Keratinocyte (primary cell): Measurements from ENCODE around the gene IDH3A. TPM values are rescaled to one million over a fixed set of nuclear protein-coding genes. Genes with fewer than 3 reads are reported as not detected.
A peak's percentile ranks its signal among the peaks of the same experiment; 100 is the strongest.

Experiments
- DNase-seq: peaks from one replicate; pipeline ENCODE4 v3.0.0-alpha.2; 2011; ENCODE audit warnings: low read depth, missing footprints, low spot score
- FAIRE-seq: peaks from 2 replicates; lab custom pipeline; 2011; peaks lifted over from hg19 to GRCh38; lab: Jason Lieb, UNC
- H2AFZ ChIP-seq: 2 replicates; pipeline ENCODE4 v1.6.0; 2012; ENCODE audit warnings: low read length, control low read depth, inconsistent platforms; ENCODE audit not compliant: control insufficient read depth
- H3K27ac ChIP-seq: 2 replicates; pipeline ENCODE4 v1.5.1; 2011; ENCODE audit warnings: low read length; ENCODE audit not compliant: control insufficient read depth, insufficient read depth
- H3K27me3 ChIP-seq: 3 replicates; pipeline ENCODE4 v1.6.0; 2011; ENCODE audit warnings: low read length; ENCODE audit not compliant: control insufficient read depth, insufficient read depth; ENCODE audit errors: extremely low read depth
- H3K36me3 ChIP-seq, 2 experiments: 2 replicates in 1 of 2; 3 replicates in 1 of 2; pipeline ENCODE4 v1.5.1; 2011; ENCODE audit warnings: low read length in 2 of 2, mild to moderate bottlenecking in 1 of 2; ENCODE audit not compliant: control insufficient read depth in 2 of 2, insufficient read depth in 2 of 2; ENCODE audit errors: extremely low read depth in 1 of 2
- H3K4me1 ChIP-seq: 3 replicates; pipeline ENCODE4 v1.5.1; 2011; ENCODE audit warnings: low read length; ENCODE audit not compliant: control insufficient read depth, insufficient read depth; ENCODE audit errors: extremely low read depth
- H3K4me2 ChIP-seq: 3 replicates; pipeline ENCODE4 v1.6.0; 2011; ENCODE audit warnings: low read depth, low read length; ENCODE audit not compliant: control insufficient read depth, insufficient read depth; ENCODE audit errors: extremely low read depth
- H3K4me3 ChIP-seq, 3 experiments: fragments of 200-600 bp in 1 of 3; sonication (generic) in 1 of 3; 2 replicates in 2 of 3; 3 replicates in 1 of 3; pipeline ENCODE4 v1.5.1; 2011 to 2016; ENCODE audit warnings: low read length in 3 of 3, mild to moderate bottlenecking in 3 of 3, control low read depth in 2 of 3, inconsistent platforms in 1 of 3, low read depth in 1 of 3, mixed read lengths in 1 of 3, mixed run types in 1 of 3, moderate library complexity in 1 of 3; ENCODE audit not compliant: control insufficient read depth in 2 of 3, insufficient read depth in 2 of 3; ENCODE audit errors: extremely low read depth in 1 of 3
- H3K79me2 ChIP-seq: 2 replicates; pipeline ENCODE4 v1.6.0; 2012; ENCODE audit warnings: low read length; ENCODE audit not compliant: control insufficient read depth, insufficient read depth
- H3K9ac ChIP-seq: 3 replicates; pipeline ENCODE4 v1.6.0; 2011; ENCODE audit warnings: low read length; ENCODE audit not compliant: control insufficient read depth, insufficient read depth; ENCODE audit errors: extremely low read depth
- H3K9me1 ChIP-seq: 3 replicates; pipeline ENCODE4 v1.6.0; 2011; ENCODE audit warnings: low read length; ENCODE audit not compliant: control insufficient read depth, insufficient read depth; ENCODE audit errors: extremely low read depth
- H3K9me3 ChIP-seq: 2 replicates; pipeline ENCODE4 v1.5.1; 2012; ENCODE audit warnings: low read depth, low read length; ENCODE audit not compliant: control insufficient read depth
- H4K20me1 ChIP-seq: 3 replicates; pipeline ENCODE4 v1.6.0; 2011; ENCODE audit warnings: low read length; ENCODE audit not compliant: control insufficient read depth, insufficient read depth; ENCODE audit errors: extremely low read depth
- EZH2 ChIP-seq: IDR thresholded peaks from one replicate; pipeline ENCODE4 v1.6.1; 2012; ENCODE audit warnings: inconsistent platforms, mild to moderate bottlenecking, low read length, moderate library complexity
- dilution Hi-C: fragments of 300-500 bp; cut with MboI; formaldehyde crosslinking; loops from one replicate; pipeline ENCODE4 v1.7.0; 2020; ENCODE audit warnings: low sequenced_read_pairs; ENCODE audit not compliant: extremely low pct_ligation_motif_present
- polyA plus RNA-seq, 5 experiments: library from polyadenylated mRNA; depleted of rRNA in 3 of 5; stranded (reverse) in 3 of 5; stranded (forward) in 1 of 5; unstranded in 1 of 5; fragments of >200 nt; gene quantifications; 1 replicate in 1 of 5; 2 replicates in 3 of 5; 3 replicates in 1 of 5; pipeline versions ENCODE4 v1.2.1 to v1.2.3, GENCODE V29; 2011 to 2012; ENCODE audit warnings: missing spikeins in 2 of 5, low read depth in 1 of 5, low replicate concordance in 1 of 5
- TF ChIP-seq, protein P1 (sequence below), 3 experiments: IDR thresholded peaks in 1 of 3; conservative IDR thresholded peaks in 1 of 3; optimal IDR thresholded peaks in 1 of 3; 2 replicates in 2 of 3; 3 replicates in 1 of 3; pipeline versions ENCODE3 to v1.5.1; 2011; ENCODE audit warnings: low read length in 3 of 3, mild to moderate bottlenecking in 3 of 3, moderate library complexity in 2 of 3, control low read depth in 1 of 3, inconsistent platforms in 1 of 3; ENCODE audit not compliant: insufficient read depth in 2 of 3; ENCODE audit errors: extremely low read depth in 1 of 3

The IDH3A gene
- polyA plus RNA-seq, 1 donor (not counting 4 experiments of a cell fraction or from before 2014, with no cell fraction given) = 118 TPM

DNA sequence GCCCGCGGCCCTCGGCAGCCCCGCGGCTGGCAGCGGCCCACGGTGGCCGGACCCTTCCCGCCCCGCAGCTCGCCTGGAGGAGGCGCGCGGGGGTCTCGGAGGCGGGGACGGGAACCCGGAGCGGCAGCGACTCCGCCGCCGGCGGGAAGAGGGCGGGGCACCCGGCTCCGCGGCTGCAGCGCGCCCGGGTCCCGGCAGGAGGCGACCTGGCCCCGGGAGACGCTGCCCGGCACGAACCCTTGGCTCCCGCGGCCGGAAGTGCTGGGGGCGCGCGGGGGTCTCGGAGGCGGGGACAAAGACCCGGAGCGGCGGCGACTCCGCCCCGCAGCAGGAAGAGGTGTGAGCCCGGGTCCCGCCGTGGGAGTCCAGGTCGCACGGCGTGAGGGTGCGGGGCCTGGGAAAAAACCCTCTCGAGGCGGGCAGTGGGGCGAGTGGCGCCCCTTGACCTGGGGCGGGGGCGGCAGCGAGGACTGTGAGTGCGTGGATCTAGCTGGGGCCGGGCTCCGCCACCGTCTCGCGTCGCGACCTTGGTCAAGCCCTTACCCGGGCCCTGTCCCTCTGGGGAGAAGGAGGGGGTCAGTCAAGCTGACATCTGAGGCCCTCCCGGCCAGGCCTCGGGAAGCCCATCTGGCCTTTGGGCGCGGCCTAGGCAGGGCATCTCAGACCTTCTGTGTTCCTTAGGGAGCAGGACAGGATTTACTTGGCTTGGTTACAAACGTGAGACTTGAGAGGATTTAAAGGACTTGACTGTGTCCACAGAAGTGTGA, 17.7 kb upstream of the IDH3A start, which contains the start of gene CIB2:
Gene CIB2, minus strand, starts transcription at position 151 of the 767 bp plus-strand sequence. CDS start 230 bp downstream, outside the sequence.
- no peaks in the 10 kb centered on the region for H3K9me3 ChIP-seq
- H3K9ac ChIP-seq = peak within 1 kb of the TSS; percentile 79
- peak within 1 kb of the TSS; percentile 72 for H3K4me2 ChIP-seq
- no peaks in the 10 kb centered on the region for H3K79me2 ChIP-seq
- dilution Hi-C loops = no loop called here
- FAIRE-seq (no peak), DNase-seq (no peak)
- TF ChIP-seq, protein P1, sequence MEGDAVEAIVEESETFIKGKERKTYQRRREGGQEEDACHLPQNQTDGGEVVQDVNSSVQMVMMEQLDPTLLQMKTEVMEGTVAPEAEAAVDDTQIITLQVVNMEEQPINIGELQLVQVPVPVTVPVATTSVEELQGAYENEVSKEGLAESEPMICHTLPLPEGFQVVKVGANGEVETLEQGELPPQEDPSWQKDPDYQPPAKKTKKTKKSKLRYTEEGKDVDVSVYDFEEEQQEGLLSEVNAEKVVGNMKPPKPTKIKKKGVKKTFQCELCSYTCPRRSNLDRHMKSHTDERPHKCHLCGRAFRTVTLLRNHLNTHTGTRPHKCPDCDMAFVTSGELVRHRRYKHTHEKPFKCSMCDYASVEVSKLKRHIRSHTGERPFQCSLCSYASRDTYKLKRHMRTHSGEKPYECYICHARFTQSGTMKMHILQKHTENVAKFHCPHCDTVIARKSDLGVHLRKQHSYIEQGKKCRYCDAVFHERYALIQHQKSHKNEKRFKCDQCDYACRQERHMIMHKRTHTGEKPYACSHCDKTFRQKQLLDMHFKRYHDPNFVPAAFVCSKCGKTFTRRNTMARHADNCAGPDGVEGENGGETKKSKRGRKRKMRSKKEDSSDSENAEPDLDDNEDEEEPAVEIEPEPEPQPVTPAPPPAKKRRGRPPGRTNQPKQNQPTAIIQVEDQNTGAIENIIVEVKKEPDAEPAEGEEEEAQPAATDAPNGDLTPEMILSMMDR (optimal IDR thresholded peaks at IDR 0.05 in 1 of 3, IDR thresholded peaks at IDR 0.05 in 1 of 3, conservative IDR thresholded peaks at IDR 0.05 in 1 of 3; ENCODE audit: extremely low read depth in 1 of 3, insufficient read depth in 2 of 3, low read length in 3 of 3) = peak; percentile 31 to 80 (median 61)
- TF ChIP-seq EZH2 = no peak
- H2AFZ ChIP-seq = peak within 1 kb of the TSS; percentile 80
- H3K4me3 ChIP-seq = peak within 1 kb of the TSS; percentile 48 to 75 (median 66)
- peak within 1 kb of the TSS; percentile 58 for H3K27ac ChIP-seq
- no peaks in the 10 kb centered on the region for H3K27me3 ChIP-seq
- no peaks in the 10 kb centered on the region for H4K20me1 ChIP-seq
- no peaks in the 10 kb centered on the region for H3K9me1 ChIP-seq
- H3K36me3 ChIP-seq = no peaks in the 10 kb centered on the region
- peaks cover 33% of the 10 kb centered on the region for H3K4me1 ChIP-seq

DNA sequence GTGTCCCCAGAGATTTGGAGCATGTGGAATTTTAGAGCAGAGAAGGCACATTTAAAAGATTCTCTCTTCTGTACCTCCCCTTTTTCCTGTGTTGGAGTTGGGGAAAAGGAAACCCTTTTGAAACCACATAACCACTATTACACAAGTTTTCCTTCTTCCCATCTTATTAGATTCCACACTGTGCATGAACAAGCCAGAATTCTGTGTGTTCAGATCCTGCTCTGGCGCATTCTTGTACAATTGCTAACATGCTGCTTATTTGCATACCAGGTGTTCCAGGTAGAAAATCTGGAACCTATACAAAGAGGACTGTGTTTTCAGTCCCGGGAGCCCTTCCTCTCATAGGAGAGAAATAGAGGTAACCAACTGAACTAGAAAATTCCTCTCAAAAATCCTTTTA, 15.4 kb upstream of the IDH3A start:
- dilution Hi-C loops = no loop called here
- no peak overlapping the region for H3K4me3 ChIP-seq
- DNase-seq = peak; percentile 85

More for the DNA sequence above, 15.4 kb upstream of the IDH3A start:
- peak overlapping the region; percentile 63 for H3K27ac ChIP-seq
- H3K4me1 ChIP-seq = peaks cover 33% of the 10 kb centered on the region
- no peaks in the 10 kb centered on the region for H3K27me3 ChIP-seq
- H3K9me3 ChIP-seq = no peaks in the 10 kb centered on the region
- no peaks in the 10 kb centered on the region for H3K79me2 ChIP-seq
- FAIRE-seq = peak; percentile 46
- H3K4me2 ChIP-seq = peak overlapping the region; percentile 46
- TF ChIP-seq, protein P1 (optimal IDR thresholded peaks at IDR 0.05 in 1 of 3, IDR thresholded peaks at IDR 0.05 in 1 of 3, conservative IDR thresholded peaks at IDR 0.05 in 1 of 3; ENCODE audit: extremely low read depth in 1 of 3, insufficient read depth in 2 of 3, low read length in 3 of 3) = no peak
- H4K20me1 ChIP-seq = no peaks in the 10 kb centered on the region
- no peaks in the 10 kb centered on the region for H3K36me3 ChIP-seq
- H2AFZ ChIP-seq = no peak overlapping the region
- H3K9me1 ChIP-seq = no peaks in the 10 kb centered on the region
- H3K9ac ChIP-seq = no peak overlapping the region
